Astrocyte (in vitro differentiated cells and primary cell): ENCODE measurements around the gene IL17C.

ENCODE experiments used
- EZH2 ChIP-seq: IDR thresholded peaks from 2 replicates; pipeline ENCODE4 v1.6.1; 2012; ENCODE audit warnings: mild to moderate bottlenecking, low read length, inconsistent platforms; ENCODE audit not compliant: insufficient read depth
- TF ChIP-seq, protein P1 (sequence below): IDR thresholded peaks from 2 replicates; pipeline ENCODE4 v1.5.1; 2011; ENCODE audit warnings: low read depth, mild to moderate bottlenecking, inconsistent platforms, low read length, moderate library complexity; ENCODE audit not compliant: insufficient read depth

DNA sequence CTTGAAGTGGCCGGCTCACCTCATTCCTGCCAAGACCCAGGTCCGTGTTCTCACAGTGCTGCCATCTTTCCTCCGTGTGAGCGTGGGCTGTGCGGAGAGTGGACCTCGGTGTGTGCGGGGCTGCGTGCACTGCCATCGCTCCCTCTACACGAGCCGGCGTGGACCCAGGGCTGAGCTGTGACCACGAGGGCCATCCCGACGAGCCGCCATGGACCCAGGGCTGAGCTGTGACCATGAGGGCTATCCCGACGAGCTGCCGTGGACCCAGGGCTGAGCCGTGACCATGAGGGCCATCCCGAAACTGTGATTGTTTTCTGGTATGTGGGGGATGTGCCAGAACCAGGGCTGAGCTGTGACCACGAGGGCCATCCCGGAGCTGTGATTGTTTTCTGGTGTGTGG is 33.4 kb downstream of the IL17C start:
- TF ChIP-seq, protein P1, sequence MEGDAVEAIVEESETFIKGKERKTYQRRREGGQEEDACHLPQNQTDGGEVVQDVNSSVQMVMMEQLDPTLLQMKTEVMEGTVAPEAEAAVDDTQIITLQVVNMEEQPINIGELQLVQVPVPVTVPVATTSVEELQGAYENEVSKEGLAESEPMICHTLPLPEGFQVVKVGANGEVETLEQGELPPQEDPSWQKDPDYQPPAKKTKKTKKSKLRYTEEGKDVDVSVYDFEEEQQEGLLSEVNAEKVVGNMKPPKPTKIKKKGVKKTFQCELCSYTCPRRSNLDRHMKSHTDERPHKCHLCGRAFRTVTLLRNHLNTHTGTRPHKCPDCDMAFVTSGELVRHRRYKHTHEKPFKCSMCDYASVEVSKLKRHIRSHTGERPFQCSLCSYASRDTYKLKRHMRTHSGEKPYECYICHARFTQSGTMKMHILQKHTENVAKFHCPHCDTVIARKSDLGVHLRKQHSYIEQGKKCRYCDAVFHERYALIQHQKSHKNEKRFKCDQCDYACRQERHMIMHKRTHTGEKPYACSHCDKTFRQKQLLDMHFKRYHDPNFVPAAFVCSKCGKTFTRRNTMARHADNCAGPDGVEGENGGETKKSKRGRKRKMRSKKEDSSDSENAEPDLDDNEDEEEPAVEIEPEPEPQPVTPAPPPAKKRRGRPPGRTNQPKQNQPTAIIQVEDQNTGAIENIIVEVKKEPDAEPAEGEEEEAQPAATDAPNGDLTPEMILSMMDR = no peak
- TF ChIP-seq EZH2 = no peak
